Measurements from ENCODE around the gene CHTF18.

CHTF18 gene

GRCh38 chr16:842711-843560, 54.5 kb downstream of the CHTF18 start:
- H3K27me3 ChIP-seq, result peaks cover 31% of the 10 kb centered on the region
- no peaks in the 10 kb centered on the region for H3K4me1 ChIP-seq
- DNase-seq, result no peak
- TF ChIP-seq, protein P1, sequence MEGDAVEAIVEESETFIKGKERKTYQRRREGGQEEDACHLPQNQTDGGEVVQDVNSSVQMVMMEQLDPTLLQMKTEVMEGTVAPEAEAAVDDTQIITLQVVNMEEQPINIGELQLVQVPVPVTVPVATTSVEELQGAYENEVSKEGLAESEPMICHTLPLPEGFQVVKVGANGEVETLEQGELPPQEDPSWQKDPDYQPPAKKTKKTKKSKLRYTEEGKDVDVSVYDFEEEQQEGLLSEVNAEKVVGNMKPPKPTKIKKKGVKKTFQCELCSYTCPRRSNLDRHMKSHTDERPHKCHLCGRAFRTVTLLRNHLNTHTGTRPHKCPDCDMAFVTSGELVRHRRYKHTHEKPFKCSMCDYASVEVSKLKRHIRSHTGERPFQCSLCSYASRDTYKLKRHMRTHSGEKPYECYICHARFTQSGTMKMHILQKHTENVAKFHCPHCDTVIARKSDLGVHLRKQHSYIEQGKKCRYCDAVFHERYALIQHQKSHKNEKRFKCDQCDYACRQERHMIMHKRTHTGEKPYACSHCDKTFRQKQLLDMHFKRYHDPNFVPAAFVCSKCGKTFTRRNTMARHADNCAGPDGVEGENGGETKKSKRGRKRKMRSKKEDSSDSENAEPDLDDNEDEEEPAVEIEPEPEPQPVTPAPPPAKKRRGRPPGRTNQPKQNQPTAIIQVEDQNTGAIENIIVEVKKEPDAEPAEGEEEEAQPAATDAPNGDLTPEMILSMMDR (IDR thresholded peaks at IDR 0.05; ENCODE audit: low read depth, low read length), result no peak
- H3K36me3 ChIP-seq, result no peaks in the 10 kb centered on the region
- no peak overlapping the region for H3K4me3 ChIP-seq (ENCODE audit: low read depth, low read length)
- H3K9me3 ChIP-seq, result no peaks in the 10 kb centered on the region; the same call in 1 of the 2 replicates

DNA sequence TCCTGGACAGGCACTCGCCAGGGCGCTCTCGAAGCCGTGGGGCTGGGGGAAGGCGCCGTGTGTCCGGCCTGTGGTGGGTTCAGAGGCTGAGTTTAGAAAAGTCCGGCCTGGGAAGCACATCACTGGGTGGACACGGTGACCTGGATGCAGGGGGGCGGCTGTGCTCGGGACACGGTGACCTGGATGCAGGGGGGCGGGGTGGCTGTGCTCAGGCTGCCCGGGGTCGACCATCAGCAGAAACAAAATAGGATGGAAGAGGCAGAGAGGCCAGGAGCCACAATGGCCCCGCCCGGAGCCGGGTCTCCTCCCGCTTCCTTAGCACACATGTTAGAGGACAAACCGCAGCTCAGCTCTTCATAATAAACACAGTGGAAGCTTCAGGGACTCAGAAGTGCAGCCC, 55.4 kb downstream of the CHTF18 start:
- Histone ChIP-seq H3K9me3 (no peaks in the 10 kb centered on the region; the same call in 1 of the 2 replicates), H3K36me3 (no peaks in the 10 kb centered on the region), H3K4me3 (ENCODE audit: low read depth, low read length) (no peak overlapping the region), H3K27me3 (peaks cover 31% of the 10 kb centered on the region), H3K4me1 (no peaks in the 10 kb centered on the region)
- TF ChIP-seq, protein P1 (IDR thresholded peaks at IDR 0.05; ENCODE audit: low read depth, low read length), result no peak
- no peak for DNase-seq

DNA sequence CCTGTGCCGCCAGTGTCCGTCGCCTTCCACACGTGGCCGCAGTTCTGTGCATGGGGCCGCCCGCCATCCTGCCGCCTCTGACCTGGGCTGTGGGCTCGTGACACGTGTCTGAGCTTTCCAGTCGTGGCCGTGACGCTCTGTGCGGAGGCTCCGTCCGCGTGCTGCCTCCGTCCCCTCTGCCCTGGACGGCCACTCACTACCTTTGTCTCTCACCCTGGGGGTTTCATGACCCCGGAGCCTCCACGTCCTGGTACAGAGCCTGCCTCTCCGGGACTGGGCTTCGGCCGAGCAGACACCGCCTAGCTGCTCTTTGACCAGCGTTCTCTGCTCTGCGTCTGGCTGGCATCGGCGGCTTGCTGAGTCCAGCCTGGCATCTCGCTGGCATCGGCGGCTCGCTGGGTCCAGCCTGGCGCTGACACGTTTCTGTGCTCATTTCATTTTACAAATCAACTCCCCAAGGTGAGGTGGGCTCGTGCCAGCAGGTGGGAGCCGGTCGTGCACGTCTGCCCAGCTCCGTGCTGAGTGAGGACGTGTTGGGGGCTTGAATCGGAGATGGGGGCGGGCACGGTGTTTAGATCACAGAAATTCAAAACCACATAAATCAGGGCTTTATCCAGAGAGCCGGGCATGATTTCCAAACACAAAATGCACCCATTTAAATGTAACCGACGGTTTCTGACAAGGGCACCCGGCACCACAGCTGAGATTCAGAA, 56.4 kb downstream of the CHTF18 start:
- no peak overlapping the region for H3K4me3 ChIP-seq (ENCODE audit: low read depth, low read length)
- peaks cover 31% of the 10 kb centered on the region for H3K27me3 ChIP-seq

GRCh38 chr16:845351-845745, 56.9 kb downstream of the CHTF18 start:
- no peak overlapping the region for H3K4me3 ChIP-seq (ENCODE audit: low read depth, low read length)
- H3K4me1 ChIP-seq, result no peaks in the 10 kb centered on the region
- DNase-seq, result no peak
- H3K27me3 ChIP-seq, result peaks cover 31% of the 10 kb centered on the region
- no peaks in the 10 kb centered on the region for H3K36me3 ChIP-seq
- TF ChIP-seq, protein P1 (IDR thresholded peaks at IDR 0.05; ENCODE audit: low read depth, low read length), result no peak
- H3K9me3 ChIP-seq, result peaks cover 3% of the 10 kb centered on the region; the same call in 1 of the 2 replicates

More for the DNA sequence above, 56.4 kb downstream of the CHTF18 start:
- Histone ChIP-seq H3K36me3 (no peaks in the 10 kb centered on the region), H3K9me3 (no peaks in the 10 kb centered on the region; the same call in 1 of the 2 replicates), H3K4me1 (no peaks in the 10 kb centered on the region)
- no peak for DNase-seq
- TF ChIP-seq, protein P1 (IDR thresholded peaks at IDR 0.05; ENCODE audit: low read depth, low read length), result no peak

DNA sequence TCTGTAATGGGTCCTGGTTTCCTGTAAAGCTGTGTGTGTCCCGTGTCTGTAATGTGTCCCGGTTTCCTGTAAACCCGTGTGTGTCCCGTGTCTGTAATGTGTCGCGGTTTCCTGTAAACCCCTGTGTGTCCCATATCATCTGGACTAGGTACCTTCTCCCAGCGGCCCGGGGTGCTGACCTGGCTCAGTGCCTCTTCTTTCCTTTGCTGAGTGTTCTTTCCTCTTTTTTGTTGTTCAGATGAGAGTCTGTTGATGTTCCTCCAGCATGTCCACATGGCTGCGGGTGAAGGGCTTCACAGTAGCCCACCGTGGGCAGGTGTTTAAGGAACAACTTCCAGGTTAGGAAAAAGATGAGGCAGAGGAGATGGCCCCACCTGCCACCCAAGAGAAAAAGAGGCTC, 58.7 kb downstream of the CHTF18 start:
- Histone ChIP-seq H3K4me3 (ENCODE audit: low read depth, low read length) (no peak overlapping the region), H3K9me3 (peaks cover 7% of the 10 kb centered on the region; the same call in 1 of the 2 replicates), H3K4me1 (no peaks in the 10 kb centered on the region), H3K27me3 (peaks cover 31% of the 10 kb centered on the region), H3K36me3 (no peaks in the 10 kb centered on the region)
- TF ChIP-seq, protein P1 (IDR thresholded peaks at IDR 0.05; ENCODE audit: low read depth, low read length), result no peak
- DNase-seq, result no peak
